ENCODE results near the gene GPR4.

Gene GPR4

DNA sequence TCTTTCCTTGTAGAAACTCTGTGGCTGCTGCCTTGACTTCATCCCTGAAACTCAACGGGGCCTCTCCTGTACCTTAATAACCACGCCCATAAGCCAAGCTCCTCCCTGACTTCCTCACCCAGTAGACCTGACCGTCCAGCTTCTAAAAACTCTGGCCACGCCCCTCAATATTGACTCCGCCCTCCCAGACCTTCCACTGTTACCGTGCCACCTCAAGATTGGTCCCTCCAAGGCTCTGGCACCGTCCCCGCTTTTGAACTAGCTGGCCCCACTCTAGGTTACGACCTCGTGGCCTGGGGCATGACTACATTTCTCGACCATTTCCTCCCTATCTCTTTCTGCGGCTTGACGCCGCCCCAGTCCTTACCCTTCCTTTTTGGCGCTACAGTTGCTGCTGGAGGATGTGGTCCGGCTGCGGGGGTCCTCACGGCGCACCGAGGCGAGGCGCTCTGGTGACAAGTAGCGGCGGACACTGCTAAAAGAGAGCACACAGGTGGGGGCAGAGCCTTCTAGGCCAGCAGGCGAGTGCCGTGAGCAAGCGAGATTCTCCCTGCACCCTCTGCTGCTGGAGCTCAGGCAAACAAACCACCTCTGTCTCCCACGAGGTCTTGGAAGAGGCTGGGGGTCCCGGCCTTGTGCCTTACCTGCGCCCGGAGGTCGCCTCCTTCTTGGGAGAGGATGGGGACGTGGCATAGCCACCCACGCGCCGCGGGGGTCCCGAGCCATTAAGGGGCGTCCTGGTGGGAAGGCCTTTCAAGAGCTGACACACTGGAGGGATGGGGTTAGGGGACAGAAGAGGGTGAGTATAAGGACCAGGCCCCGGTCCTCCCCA lies 39.5 kb upstream of the GPR4 start:
- Histone ChIP-seq H3K18ac (ENCODE audit: low read length) (peak overlapping the region; percentile 88), H2AFZ (ENCODE audit: low read length) (peak overlapping the region; percentile 85), H3K27ac (replicated peaks; ENCODE audit: low read length) (peak overlapping the region; percentile 33), H2BK15ac (ENCODE audit: low read length) (peak overlapping the region; percentile 68), H2BK120ac (ENCODE audit: low read depth, low read length) (peak overlapping the region; percentile 74), H3K4me2 (ENCODE audit: insufficient read depth, low read length, poor library complexity, severe bottlenecking) (peak overlapping the region; percentile 95), H3K79me1 (ENCODE audit: low read depth, low read length) (no peaks in the 10 kb centered on the region), H3K9ac (ENCODE audit: low read depth, low read length, poor library complexity) (peak overlapping the region; percentile 50), H3K14ac (ENCODE audit: low read length) (no peak overlapping the region), H2BK5ac (ENCODE audit: low read length) (no peak overlapping the region), H3K9me3 (replicated peaks in 1 of 2; ENCODE audit: control insufficient read depth in 2 of 2, insufficient read depth in 1 of 2, low read depth in 1 of 2, low read length in 2 of 2) (no peaks in the 10 kb centered on the region), H3K23ac (ENCODE audit: low read depth, low read length, poor library complexity) (peak overlapping the region; percentile 75), H2AK5ac (ENCODE audit: low read depth, low read length) (peak overlapping the region; percentile 40), H3K4me1 (ENCODE audit: control insufficient read depth in 2 of 2, insufficient read depth in 1 of 2, low read depth in 1 of 2, low read length in 2 of 2) (peaks cover 10 to 26% of the 10 kb centered on the region in 2 donors), H4K8ac (ENCODE audit: low read depth, low read length) (no peak overlapping the region), H4K91ac (ENCODE audit: low read depth, low read length, poor library complexity) (no peak overlapping the region), H3K4ac (ENCODE audit: low read length) (no peak overlapping the region), H3K36me3 (replicated peaks in 1 of 2; ENCODE audit: control insufficient read depth in 2 of 2, insufficient read depth in 2 of 2, low read length in 2 of 2) (no peaks in the 10 kb centered on the region), H3K4me3 (ENCODE audit: low read length in 2 of 2) (peak overlapping the region; percentile 45 to 51), H2BK12ac (ENCODE audit: low read length) (no peak overlapping the region), H3K27me3 (ENCODE audit: control insufficient read depth in 3 of 3, insufficient read depth in 3 of 3, low read depth in 1 of 3, low read length in 3 of 3) (peaks cover 0 to 19% (median 10%) of the 10 kb centered on the region in 3 experiments)
- no CpG with 5 or more reads among the region's 40 CpGs for WGBS, 2 donors (ENCODE audit: extremely low coverage in 2 of 2, insufficient read length in 2 of 2, insufficient replicate concordance in 1 of 2)
- DNase-seq (ENCODE audit: low spot score), result peak; percentile 82

DNA sequence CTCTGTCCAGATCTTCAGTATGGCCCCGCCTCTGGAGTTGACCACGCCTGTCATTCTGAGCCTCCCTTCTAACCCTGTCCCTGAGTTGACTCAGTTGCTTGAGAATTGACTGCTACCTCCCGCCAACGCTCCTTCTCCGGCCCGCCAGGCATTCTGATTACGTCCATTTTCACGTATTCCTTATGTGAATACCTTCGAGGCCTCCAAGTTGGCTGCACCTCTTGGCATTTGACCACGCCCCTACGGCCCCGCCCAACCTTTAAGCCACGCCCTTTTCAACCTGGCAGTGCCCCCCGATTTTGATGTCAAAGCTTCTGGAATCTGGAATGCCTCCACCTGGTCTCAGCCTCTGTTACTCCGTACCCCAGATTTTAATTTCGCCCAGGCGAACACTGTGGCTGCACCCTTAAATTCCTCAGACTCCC lies 38.8 kb upstream of the GPR4 start:
- H3K14ac ChIP-seq (ENCODE audit: low read length), result no peak overlapping the region
- no peaks in the 10 kb centered on the region for H3K9me3 ChIP-seq (replicated peaks in 1 of 2; ENCODE audit: control insufficient read depth in 2 of 2, insufficient read depth in 1 of 2, low read depth in 1 of 2, low read length in 2 of 2)
- no peak overlapping the region for H4K8ac ChIP-seq (ENCODE audit: low read depth, low read length)
- DNase-seq (ENCODE audit: low spot score), result no peak
- no peaks in the 10 kb centered on the region for H3K36me3 ChIP-seq (replicated peaks in 1 of 2; ENCODE audit: control insufficient read depth in 2 of 2, insufficient read depth in 2 of 2, low read length in 2 of 2)
- H3K79me1 ChIP-seq (ENCODE audit: low read depth, low read length), result no peaks in the 10 kb centered on the region
- no peak overlapping the region for H2BK120ac ChIP-seq (ENCODE audit: low read depth, low read length)
- no peak overlapping the region for H4K91ac ChIP-seq (ENCODE audit: low read depth, low read length, poor library complexity)
- H3K27ac ChIP-seq (replicated peaks; ENCODE audit: low read length), result no peak overlapping the region
- H3K27me3 ChIP-seq (ENCODE audit: control insufficient read depth in 3 of 3, insufficient read depth in 3 of 3, low read depth in 1 of 3, low read length in 3 of 3), result peaks cover 0 to 19% (median 10%) of the 10 kb centered on the region in 3 experiments
- H3K9ac ChIP-seq (ENCODE audit: low read depth, low read length, poor library complexity), result no peak overlapping the region
- no peak overlapping the region for H2BK5ac ChIP-seq (ENCODE audit: low read length)
- no peak overlapping the region for H3K23ac ChIP-seq (ENCODE audit: low read depth, low read length, poor library complexity)
- no peak overlapping the region for H2BK15ac ChIP-seq (ENCODE audit: low read length)
- no peak overlapping the region for H3K4ac ChIP-seq (ENCODE audit: low read length)
- no peak overlapping the region for H3K18ac ChIP-seq (ENCODE audit: low read length)
- peaks cover 10 to 24% of the 10 kb centered on the region in 2 donors for H3K4me1 ChIP-seq (ENCODE audit: control insufficient read depth in 2 of 2, insufficient read depth in 1 of 2, low read depth in 1 of 2, low read length in 2 of 2)
- H2AFZ ChIP-seq (ENCODE audit: low read length), result peak overlapping the region; percentile 85
- peak overlapping the region in 1 of 2 donors; percentile 45 for H3K4me3 ChIP-seq (ENCODE audit: low read length in 2 of 2)
- H2AK5ac ChIP-seq (ENCODE audit: low read depth, low read length), result no peak overlapping the region
- H3K4me2 ChIP-seq (ENCODE audit: insufficient read depth, low read length, poor library complexity, severe bottlenecking), result peak overlapping the region; percentile 95
- H2BK12ac ChIP-seq (ENCODE audit: low read length), result no peak overlapping the region
- no CpG with 5 or more reads among the region's 17 CpGs for WGBS, 2 donors (ENCODE audit: extremely low coverage in 2 of 2, insufficient read length in 2 of 2, insufficient replicate concordance in 1 of 2)

DNA sequence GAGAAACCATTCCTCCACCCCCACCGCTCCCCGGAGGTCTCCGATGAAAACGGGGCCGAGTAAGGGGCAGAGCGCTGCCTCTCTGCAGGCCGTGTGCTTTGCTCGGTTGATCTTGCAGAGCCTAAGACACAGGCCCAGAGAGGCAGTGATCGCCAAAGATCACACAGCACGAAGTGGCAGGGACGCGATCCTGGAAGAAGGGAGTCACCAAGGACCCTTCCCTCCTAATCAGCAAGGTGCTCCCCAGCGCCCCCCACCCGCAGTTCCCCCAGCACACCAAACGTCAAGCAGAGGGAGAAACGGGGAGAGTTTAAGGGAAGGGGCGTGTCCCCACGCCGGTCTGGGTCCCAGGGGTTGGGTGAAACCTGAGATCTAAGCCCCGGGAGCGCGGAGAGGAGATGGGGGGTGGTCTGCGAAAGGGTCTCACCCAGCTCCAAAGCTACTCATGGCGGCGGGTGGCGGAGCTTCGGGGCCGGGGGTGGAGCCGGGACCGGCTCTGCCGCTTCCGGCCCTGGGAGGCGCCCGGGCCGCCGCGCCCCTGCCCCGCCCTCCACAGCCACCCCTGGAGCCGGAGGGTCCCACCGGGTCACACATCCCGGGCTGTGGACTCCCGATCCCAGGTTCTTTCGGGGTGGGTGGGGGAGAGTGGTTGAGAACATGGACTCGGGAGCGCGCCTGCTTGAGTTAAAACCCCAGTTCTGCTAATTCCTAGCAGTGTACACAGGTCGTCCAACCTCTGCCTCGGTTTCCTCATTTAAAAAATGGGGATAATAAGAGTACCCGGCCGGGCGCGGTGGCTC lies 37.1 kb upstream of the GPR4 start, which contains the start of gene EML2:
Gene EML2 (minus strand): TSS at position 468 of the 800 bp plus-strand sequence. CDS start 21 bp downstream, at position 447.
- H2BK120ac ChIP-seq (ENCODE audit: low read depth, low read length), result no peak within 1 kb of the TSS
- peak within 1 kb of the TSS; percentile 46 for H3K27ac ChIP-seq (replicated peaks; ENCODE audit: low read length)
- H2AK5ac ChIP-seq (ENCODE audit: low read depth, low read length), result peak within 1 kb of the TSS; percentile 20
- no peak within 1 kb of the TSS for H2BK5ac ChIP-seq (ENCODE audit: low read length)
- H3K9me3 ChIP-seq (replicated peaks in 1 of 2; ENCODE audit: control insufficient read depth in 2 of 2, insufficient read depth in 1 of 2, low read depth in 1 of 2, low read length in 2 of 2), result no peaks in the 10 kb centered on the region
- WGBS, 2 donors (ENCODE audit: extremely low coverage in 2 of 2, insufficient read length in 2 of 2, insufficient replicate concordance in 1 of 2), result no CpG with 5 or more reads among the region's 52 CpGs
- H3K14ac ChIP-seq (ENCODE audit: low read length), result no peak within 1 kb of the TSS
- H2BK12ac ChIP-seq (ENCODE audit: low read length), result no peak within 1 kb of the TSS
- H3K4me2 ChIP-seq (ENCODE audit: insufficient read depth, low read length, poor library complexity, severe bottlenecking), result peak within 1 kb of the TSS; percentile 89
- peak; percentile 81 for DNase-seq (ENCODE audit: low spot score)
- peak within 1 kb of the TSS; percentile 29 for H3K23ac ChIP-seq (ENCODE audit: low read depth, low read length, poor library complexity)
- H3K36me3 ChIP-seq (replicated peaks in 1 of 2; ENCODE audit: control insufficient read depth in 2 of 2, insufficient read depth in 2 of 2, low read length in 2 of 2), result no peaks in the 10 kb centered on the region
- no peak within 1 kb of the TSS for H4K8ac ChIP-seq (ENCODE audit: low read depth, low read length)
- peak within 1 kb of the TSS; percentile 82 for H3K9ac ChIP-seq (ENCODE audit: low read depth, low read length, poor library complexity)
- peaks cover 10 to 22% of the 10 kb centered on the region in 2 donors for H3K4me1 ChIP-seq (ENCODE audit: control insufficient read depth in 2 of 2, insufficient read depth in 1 of 2, low read depth in 1 of 2, low read length in 2 of 2)
- H3K27me3 ChIP-seq (ENCODE audit: control insufficient read depth in 3 of 3, insufficient read depth in 3 of 3, low read depth in 1 of 3, low read length in 3 of 3), result peaks cover 0 to 10% (median 10%) of the 10 kb centered on the region in 3 experiments
- peak within 1 kb of the TSS; percentile 21 to 77 for H3K4me3 ChIP-seq (ENCODE audit: low read length in 2 of 2)
- no peaks in the 10 kb centered on the region for H3K79me1 ChIP-seq (ENCODE audit: low read depth, low read length)
- peak within 1 kb of the TSS; percentile 81 for H2AFZ ChIP-seq (ENCODE audit: low read length)
- H2BK15ac ChIP-seq (ENCODE audit: low read length), result no peak within 1 kb of the TSS
- no peak within 1 kb of the TSS for H3K4ac ChIP-seq (ENCODE audit: low read length)
- H4K91ac ChIP-seq (ENCODE audit: low read depth, low read length, poor library complexity), result no peak within 1 kb of the TSS
- peak within 1 kb of the TSS; percentile 81 for H3K18ac ChIP-seq (ENCODE audit: low read length)

Data from neuronal stem cell (in vitro differentiated cells).